HepG2 (cell line): ENCODE measurements around the gene CPS1. TPM values are rescaled to one million over a fixed set of nuclear protein-coding genes. Genes with fewer than 3 reads are reported as not detected.

Source experiments
- AKAP8 ChIP-seq: sonication (generic); formaldehyde crosslinking; IDR thresholded peaks from 2 replicates; pipeline ENCODE4 v1.5.1; 2020; ENCODE audit warnings: mild to moderate bottlenecking, missing genetic modification reagents
- BRCA1 ChIP-seq: sonication (generic); formaldehyde crosslinking; IDR thresholded peaks from 2 replicates; pipeline ENCODE4 v1.4.0; 2020; ENCODE audit warnings: missing genetic modification reagents
- EEA1 ChIP-seq: sonication (generic); formaldehyde crosslinking; IDR thresholded peaks from 2 replicates; pipeline ENCODE4 v1.5.1; 2020; ENCODE audit warnings: mild to moderate bottlenecking, missing genetic modification reagents, borderline replicate concordance
- FOSL1 ChIP-seq: sonication (generic); formaldehyde crosslinking; IDR thresholded peaks from 2 replicates; pipeline ENCODE4 v1.9.0; 2021; ENCODE audit warnings: missing genetic modification reagents, borderline replicate concordance
- FOXJ3 ChIP-seq: sonication (generic); formaldehyde crosslinking; IDR thresholded peaks from 2 replicates; pipeline ENCODE4 v1.4.0; 2020; ENCODE audit warnings: missing genetic modification reagents, mild to moderate bottlenecking, borderline replicate concordance
- GATAD2A ChIP-seq: IDR thresholded peaks from 2 replicates; pipeline ENCODE4 v1.6.1; 2016
- HCFC1 ChIP-seq: fragments of 150-350 bp; IDR thresholded peaks from 2 replicates; pipeline ENCODE4 v1.6.1; 2014; ENCODE audit warnings: low read depth, low read length
- KMT2A ChIP-seq: sonication (generic); formaldehyde crosslinking; IDR thresholded peaks from 2 replicates; pipeline ENCODE4 v1.4.0; 2020; ENCODE audit warnings: missing genetic modification reagents
- NFATC3 ChIP-seq: sonication (generic); formaldehyde crosslinking; IDR thresholded peaks from 2 replicates; pipeline ENCODE4 v1.5.1; 2020; ENCODE audit warnings: mild to moderate bottlenecking, missing genetic modification reagents
- NFIB ChIP-seq: sonication (generic); formaldehyde crosslinking; IDR thresholded peaks from 2 replicates; pipeline ENCODE4 v1.9.0; 2021; ENCODE audit warnings: missing genetic modification reagents, mild to moderate bottlenecking, borderline replicate concordance
- PCBP2 ChIP-seq: fragments of 200-400 bp; formaldehyde crosslinking; optimal IDR thresholded peaks from 2 replicates; pipeline ENCODE3; 2018; ENCODE audit warnings: low read length, low read depth; ENCODE audit not compliant: poor library complexity, severe bottlenecking
- SP4 ChIP-seq: sonication (generic); formaldehyde crosslinking; IDR thresholded peaks from 2 replicates; pipeline ENCODE4 v1.8.1; 2023; ENCODE audit warnings: mild to moderate bottlenecking, missing genetic modification reagents
- ZFP37 ChIP-seq: sonication (generic); formaldehyde crosslinking; IDR thresholded peaks from 2 replicates; pipeline ENCODE4 v1.4.0; 2020; ENCODE audit warnings: missing genetic modification reagents, borderline replicate concordance
- ZNF337 ChIP-seq: sonication (generic); formaldehyde crosslinking; IDR thresholded peaks from 2 replicates; pipeline ENCODE4 v1.5.1; 2020; ENCODE audit warnings: missing genetic modification reagents, low read depth, mild to moderate bottlenecking, borderline replicate concordance
- ZNF343 ChIP-seq: sonication (generic); formaldehyde crosslinking; IDR thresholded peaks from 2 replicates; pipeline ENCODE4 v1.4.0; 2020; ENCODE audit warnings: mild to moderate bottlenecking, missing genetic modification reagents
- ZNF431 ChIP-seq: sonication (generic); formaldehyde crosslinking; IDR thresholded peaks from 2 replicates; pipeline ENCODE4 v1.9.0; 2022; ENCODE audit warnings: missing genetic modification reagents, low read depth, mild to moderate bottlenecking, borderline replicate concordance
- ZNF660 ChIP-seq: sonication (generic); formaldehyde crosslinking; IDR thresholded peaks from 2 replicates; pipeline ENCODE4 v1.5.1; 2020; ENCODE audit warnings: mild to moderate bottlenecking, low read depth, missing genetic modification reagents, borderline replicate concordance
- polyA plus RNA-seq, 8 experiments: library from polyadenylated mRNA; depleted of rRNA in 3 of 8; stranded (reverse) in 7 of 8; unstranded in 1 of 8; fragments of >200 nt; fragmentation: Illumina TruSeq in 4 of 8; extraction: Trizol in 4 of 8; gene quantifications; 2 replicates each; pipeline versions ENCODE4 v1.2.1 to v1.2.3, GENCODE V29; 2011 to 2016; ENCODE audit warnings: low read depth in 4 of 8, missing spikeins in 1 of 8, mixed read lengths in 1 of 8; ENCODE audit not compliant: insufficient read depth in 1 of 8
- total RNA-seq, 5 experiments: library from RNA; depleted of rRNA; stranded (reverse); fragments of >200 nt; fragmentation: Illumina TruSeq; extraction: Trizol; gene quantifications; 2 replicates each; pipeline ENCODE4 v1.2.3, GENCODE V29; 2016; ENCODE audit warnings: low read depth in 1 of 5
- TF ChIP-seq, protein P1 (sequence below): sonication (generic); formaldehyde crosslinking; IDR thresholded peaks from 2 replicates; pipeline ENCODE4 v1.4.0; 2020; ENCODE audit warnings: missing genetic modification reagents, borderline replicate concordance
- TF ChIP-seq, protein P2 (sequence below): IDR thresholded peaks from 2 replicates; pipeline ENCODE4 v1.6.1; 2016; ENCODE audit warnings: control low read depth
- TF ChIP-seq, protein P3 (sequence below): sonication (generic); formaldehyde crosslinking; IDR thresholded peaks from 2 replicates; pipeline ENCODE4 v1.5.1; 2020; ENCODE audit warnings: missing genetic modification reagents, mild to moderate bottlenecking, borderline replicate concordance
- TF ChIP-seq, protein P4 (sequence below): sonication (generic); formaldehyde crosslinking; IDR thresholded peaks from 2 replicates; pipeline ENCODE4 v1.8.1; 2023; ENCODE audit warnings: mild to moderate bottlenecking, missing genetic modification reagents
- TF ChIP-seq, protein P5 (sequence below): sonication (generic); formaldehyde crosslinking; IDR thresholded peaks from 2 replicates; pipeline ENCODE4 v1.8.1; 2022; ENCODE audit warnings: mild to moderate bottlenecking, missing genetic modification reagents

The CPS1 gene
- total and polyA plus RNA-seq, 2 of the 13 experiments (the other 11 are each of a cell fraction or from before 2014, with no cell fraction given) = 24.4 to 51.7 TPM

DNA sequence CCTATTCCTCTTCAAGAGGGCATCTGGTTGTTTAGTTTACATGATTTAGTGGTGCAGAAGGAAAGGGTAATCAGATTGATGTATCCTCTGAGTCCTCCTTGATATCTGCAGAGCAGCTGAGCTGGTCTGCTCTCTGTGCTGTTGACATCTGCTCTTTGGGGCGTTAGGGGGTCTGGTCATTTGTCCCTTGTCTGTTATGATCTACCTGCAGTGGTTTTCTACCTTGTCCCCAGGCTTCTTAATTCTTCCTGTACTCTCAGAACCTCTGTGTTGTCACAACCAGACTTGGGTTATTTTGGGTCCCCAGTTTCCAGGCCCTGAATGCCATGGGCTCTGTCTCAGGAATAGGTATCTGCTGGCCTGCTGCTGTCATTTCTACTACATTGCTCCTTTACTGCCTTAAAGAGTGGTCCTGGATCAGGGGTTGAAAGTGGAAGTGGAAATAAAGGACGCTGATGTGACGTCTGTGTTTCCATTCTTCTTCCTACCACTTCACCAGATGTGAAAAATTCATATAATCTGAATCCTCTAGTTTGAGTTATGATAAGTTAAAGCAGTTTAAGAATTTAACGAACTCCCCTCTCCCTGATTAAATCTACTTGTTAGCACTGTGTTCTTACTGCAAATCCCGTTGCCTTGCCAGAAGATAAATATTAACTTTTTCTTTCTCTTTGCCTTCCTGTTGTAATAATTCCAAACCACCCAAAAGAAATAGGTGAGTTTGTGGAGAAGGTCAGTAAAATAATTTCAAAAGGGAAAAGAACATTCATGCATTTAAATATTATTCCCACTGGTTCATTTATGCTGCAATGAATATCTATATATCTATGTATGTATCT is 16.6 kb upstream of the CPS1 start (continued):
- TF ChIP-seq, protein P1, sequence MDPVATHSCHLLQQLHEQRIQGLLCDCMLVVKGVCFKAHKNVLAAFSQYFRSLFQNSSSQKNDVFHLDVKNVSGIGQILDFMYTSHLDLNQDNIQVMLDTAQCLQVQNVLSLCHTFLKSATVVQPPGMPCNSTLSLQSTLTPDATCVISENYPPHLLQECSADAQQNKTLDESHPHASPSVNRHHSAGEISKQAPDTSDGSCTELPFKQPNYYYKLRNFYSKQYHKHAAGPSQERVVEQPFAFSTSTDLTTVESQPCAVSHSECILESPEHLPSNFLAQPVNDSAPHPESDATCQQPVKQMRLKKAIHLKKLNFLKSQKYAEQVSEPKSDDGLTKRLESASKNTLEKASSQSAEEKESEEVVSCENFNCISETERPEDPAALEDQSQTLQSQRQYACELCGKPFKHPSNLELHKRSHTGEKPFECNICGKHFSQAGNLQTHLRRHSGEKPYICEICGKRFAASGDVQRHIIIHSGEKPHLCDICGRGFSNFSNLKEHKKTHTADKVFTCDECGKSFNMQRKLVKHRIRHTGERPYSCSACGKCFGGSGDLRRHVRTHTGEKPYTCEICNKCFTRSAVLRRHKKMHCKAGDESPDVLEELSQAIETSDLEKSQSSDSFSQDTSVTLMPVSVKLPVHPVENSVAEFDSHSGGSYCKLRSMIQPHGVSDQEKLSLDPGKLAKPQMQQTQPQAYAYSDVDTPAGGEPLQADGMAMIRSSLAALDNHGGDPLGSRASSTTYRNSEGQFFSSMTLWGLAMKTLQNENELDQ (CRISPR knock-in tag) = no peak
- peak; percentile 7; the same call in 1 of the 2 replicates for TF ChIP-seq GATAD2A (CRISPR knock-in tag)
- TF ChIP-seq EEA1 (CRISPR knock-in tag) = no peak
- TF ChIP-seq, protein P2, sequence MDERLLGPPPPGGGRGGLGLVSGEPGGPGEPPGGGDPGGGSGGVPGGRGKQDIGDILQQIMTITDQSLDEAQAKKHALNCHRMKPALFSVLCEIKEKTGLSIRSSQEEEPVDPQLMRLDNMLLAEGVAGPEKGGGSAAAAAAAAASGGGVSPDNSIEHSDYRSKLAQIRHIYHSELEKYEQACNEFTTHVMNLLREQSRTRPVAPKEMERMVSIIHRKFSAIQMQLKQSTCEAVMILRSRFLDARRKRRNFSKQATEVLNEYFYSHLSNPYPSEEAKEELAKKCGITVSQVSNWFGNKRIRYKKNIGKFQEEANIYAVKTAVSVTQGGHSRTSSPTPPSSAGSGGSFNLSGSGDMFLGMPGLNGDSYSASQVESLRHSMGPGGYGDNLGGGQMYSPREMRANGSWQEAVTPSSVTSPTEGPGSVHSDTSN (CRISPR knock-in tag) = no peak
- TF ChIP-seq HCFC1 = no peak
- no peak for TF ChIP-seq FOSL1 (CRISPR knock-in tag)
- TF ChIP-seq NFATC3 = no peak
- no peak for TF ChIP-seq ZFP37 (CRISPR knock-in tag)
- TF ChIP-seq KMT2A (CRISPR knock-in tag) = peak; percentile 38; the same call in 1 of the 2 replicates
- TF ChIP-seq FOXJ3 (CRISPR knock-in tag) = no peak
- TF ChIP-seq SP4 (CRISPR knock-in tag) = no peak
- no peak for TF ChIP-seq NFIB (CRISPR knock-in tag)
- TF ChIP-seq, protein P3, sequence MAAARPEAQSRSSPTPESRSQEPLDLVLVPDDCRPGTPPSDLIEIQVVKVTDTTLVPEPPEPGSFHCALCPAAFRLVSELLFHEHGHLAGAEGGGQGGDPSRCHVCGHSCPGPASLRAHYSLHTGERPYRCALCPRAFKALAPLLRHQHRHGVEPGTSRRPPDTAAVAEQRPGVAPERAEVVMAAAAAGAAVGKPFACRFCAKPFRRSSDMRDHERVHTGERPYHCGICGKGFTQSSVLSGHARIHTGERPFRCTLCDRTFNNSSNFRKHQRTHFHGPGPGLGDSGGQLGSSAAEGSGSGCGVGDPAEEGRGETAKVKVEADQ (CRISPR knock-in tag) = no peak
- no peak for TF ChIP-seq ZNF343 (CRISPR knock-in tag)
- no peak for TF ChIP-seq ZNF337 (CRISPR knock-in tag)
- TF ChIP-seq ZNF660 (CRISPR knock-in tag) = no peak
- TF ChIP-seq, protein P4, sequence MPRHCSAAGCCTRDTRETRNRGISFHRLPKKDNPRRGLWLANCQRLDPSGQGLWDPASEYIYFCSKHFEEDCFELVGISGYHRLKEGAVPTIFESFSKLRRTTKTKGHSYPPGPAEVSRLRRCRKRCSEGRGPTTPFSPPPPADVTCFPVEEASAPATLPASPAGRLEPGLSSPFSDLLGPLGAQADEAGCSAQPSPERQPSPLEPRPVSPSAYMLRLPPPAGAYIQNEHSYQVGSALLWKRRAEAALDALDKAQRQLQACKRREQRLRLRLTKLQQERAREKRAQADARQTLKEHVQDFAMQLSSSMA (CRISPR knock-in tag) = no peak
- TF ChIP-seq ZNF431 (CRISPR knock-in tag) = no peak
- TF ChIP-seq PCBP2 = no peak
- no peak for TF ChIP-seq BRCA1
- TF ChIP-seq, protein P5, sequence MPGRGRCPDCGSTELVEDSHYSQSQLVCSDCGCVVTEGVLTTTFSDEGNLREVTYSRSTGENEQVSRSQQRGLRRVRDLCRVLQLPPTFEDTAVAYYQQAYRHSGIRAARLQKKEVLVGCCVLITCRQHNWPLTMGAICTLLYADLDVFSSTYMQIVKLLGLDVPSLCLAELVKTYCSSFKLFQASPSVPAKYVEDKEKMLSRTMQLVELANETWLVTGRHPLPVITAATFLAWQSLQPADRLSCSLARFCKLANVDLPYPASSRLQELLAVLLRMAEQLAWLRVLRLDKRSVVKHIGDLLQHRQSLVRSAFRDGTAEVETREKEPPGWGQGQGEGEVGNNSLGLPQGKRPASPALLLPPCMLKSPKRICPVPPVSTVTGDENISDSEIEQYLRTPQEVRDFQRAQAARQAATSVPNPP (CRISPR knock-in tag) = no peak
- TF ChIP-seq AKAP8 (CRISPR knock-in tag) = no peak
